SK-N-SH (cell line): ENCODE measurements around the gene PEMT. TPM values are rescaled to one million over a fixed set of nuclear protein-coding genes. Genes with fewer than 3 reads are reported as not detected.

Experiments used
- CTCF ChIA-PET: fragments of 300-600, 350-600 bp; formaldehyde crosslinking; extraction: SDS; loops from one replicate; lab custom pipeline; 2021; lab: Yijun Ruan, JAX
- POLR2A ChIA-PET: fragments of 350-600 bp; sonication (Branson Sonifier 250); formaldehyde crosslinking; extraction: SDS; loops from one replicate; lab custom pipeline; 2020; ENCODE audit warnings: antibody characterized with exemption, inconsistent platforms; lab: Yijun Ruan, JAX
- DNase-seq: peaks from one replicate; pipeline ENCODE4 v3.0.0; 2012
- H2AFZ ChIP-seq: fragments of 200-600 bp; sonication (generic); 2 replicates; pipeline ENCODE4 v1.8.1; 2016; ENCODE audit warnings: antibody characterized with exemption, mild to moderate bottlenecking, low read depth
- H3F3A ChIP-seq: fragments of 200-600 bp; sonication (generic); replicated peaks from 2 replicates; pipeline ENCODE3; 2016; ENCODE audit warnings: antibody characterized with exemption, mild to moderate bottlenecking; ENCODE audit not compliant: insufficient read depth
- H3K27ac ChIP-seq, 2 experiments: fragments of 200-500 bp in 1 of 2; fragments of 200-600 bp in 1 of 2; sonication (Bioruptor generic) in 1 of 2; sonication (generic), shearing (Covaris generic) in 1 of 2; 2 replicates each; pipeline versions ENCODE4 v1.5.1 to v1.6.1; 2014 to 2016; ENCODE audit warnings: low read depth in 2 of 2, inconsistent platforms in 1 of 2, low read length in 1 of 2, mild to moderate bottlenecking in 1 of 2, mixed read lengths in 1 of 2
- H3K27me3 ChIP-seq: fragments of 200-600 bp; sonication (generic), shearing (Covaris generic); 2 replicates; pipeline ENCODE4 v1.6.1; 2016; ENCODE audit warnings: mixed run types; ENCODE audit not compliant: insufficient read depth
- H3K36me3 ChIP-seq, 2 experiments: fragments of 200-500 bp in 1 of 2; fragments of 200-600 bp in 1 of 2; sonication (Bioruptor generic) in 1 of 2; sonication (generic) in 1 of 2; replicated peaks in 1 of 2; 2 replicates each; pipeline versions ENCODE3 to v1.5.1; 2014 to 2016; ENCODE audit warnings: low read length in 1 of 2, mild to moderate bottlenecking in 1 of 2; ENCODE audit not compliant: insufficient read depth in 2 of 2, control insufficient read depth in 1 of 2
- H3K4me1 ChIP-seq, 2 experiments: fragments of 200-500 bp in 1 of 2; fragments of 200-600 bp in 1 of 2; sonication (Bioruptor generic) in 1 of 2; sonication (generic), shearing (Covaris generic) in 1 of 2; 2 replicates each; pipeline versions ENCODE4 v1.5.1 to v1.6.1; 2014 to 2016; ENCODE audit warnings: low read depth in 1 of 2, low read length in 1 of 2, mixed run types in 1 of 2; ENCODE audit not compliant: insufficient read depth in 2 of 2, control insufficient read depth in 1 of 2
- H3K4me2 ChIP-seq: fragments of 200-600 bp; sonication (generic), shearing (Covaris generic); 2 replicates; pipeline ENCODE4 v1.6.1; 2017; ENCODE audit warnings: mixed run types
- H3K4me3 ChIP-seq, 2 experiments: fragments of 200-500 bp in 1 of 2; fragments of 200-600 bp in 1 of 2; sonication (Bioruptor generic) in 1 of 2; sonication (generic), shearing (Covaris generic) in 1 of 2; 2 replicates each; pipeline versions ENCODE4 v1.5.1 to v1.8.1; 2014 to 2016; ENCODE audit warnings: low read depth in 2 of 2, inconsistent platforms in 1 of 2, low read length in 1 of 2, mild to moderate bottlenecking in 1 of 2, mixed read lengths in 1 of 2, moderate library complexity in 1 of 2
- H3K79me2 ChIP-seq: fragments of 200-600 bp; sonication (generic); 2 replicates; pipeline ENCODE4 v1.8.1; 2017; ENCODE audit warnings: mild to moderate bottlenecking; ENCODE audit not compliant: insufficient read depth
- H3K9ac ChIP-seq: fragments of 200-600 bp; sonication (generic); 2 replicates; pipeline ENCODE4 v1.6.1; 2017; ENCODE audit warnings: mixed run types
- H3K9me2 ChIP-seq: fragments of 200-600 bp; sonication (generic); 2 replicates; pipeline ENCODE4 v1.6.1; 2017; ENCODE audit warnings: mixed run types
- H3K9me3 ChIP-seq: fragments of 200-600 bp; sonication (generic); 2 replicates; pipeline ENCODE4 v1.6.1; 2017; ENCODE audit warnings: mixed run types, mild to moderate bottlenecking, moderate library complexity
- H4K20me1 ChIP-seq: fragments of 200-600 bp; sonication (generic); 2 replicates; pipeline ENCODE4 v1.6.1; 2017; ENCODE audit warnings: mild to moderate bottlenecking, mixed run types; ENCODE audit not compliant: insufficient read depth
- ELF1 ChIP-seq: IDR thresholded peaks from 2 replicates; pipeline ENCODE4 v1.4.0; 2012
- EZH2phosphoT487 ChIP-seq: fragments of 200-600 bp; sonication (generic); IDR thresholded peaks from 2 replicates; pipeline ENCODE4 v1.6.1; 2017; ENCODE audit warnings: low read depth, mixed run types, mild to moderate bottlenecking, antibody characterized with exemption, moderate library complexity, borderline replicate concordance
- FOXM1 ChIP-seq: IDR thresholded peaks from 2 replicates; pipeline ENCODE4 v1.4.0; 2012; ENCODE audit warnings: low read depth, mild to moderate bottlenecking
- GATA2 ChIP-seq: sonication (generic); formaldehyde crosslinking; IDR thresholded peaks from 2 replicates; pipeline ENCODE4 v1.5.0; 2020; ENCODE audit warnings: mild to moderate bottlenecking, missing genetic modification reagents
- MAX ChIP-seq: IDR thresholded peaks from 2 replicates; pipeline ENCODE4 v1.4.0; 2012; ENCODE audit warnings: low read depth
- MEF2A ChIP-seq: IDR thresholded peaks from 2 replicates; pipeline ENCODE4 v1.4.0; 2012; ENCODE audit warnings: low read depth, borderline replicate concordance
- MXI1 ChIP-seq: IDR thresholded peaks from 2 replicates; pipeline ENCODE4 v1.6.1; 2012; ENCODE audit warnings: mild to moderate bottlenecking, low read depth, low read length, improper control_type of control experiment
- PBX3 ChIP-seq: IDR thresholded peaks from 2 replicates; pipeline ENCODE4; 2012
- POLR2AphosphoS5 ChIP-seq: IDR thresholded peaks from 2 replicates; pipeline ENCODE4 v1.6.1; 2012; ENCODE audit warnings: low read depth, low read length
- RCOR1 ChIP-seq: fragments of 150-350 bp; IDR thresholded peaks from 2 replicates; pipeline ENCODE4 v1.6.1; 2017; ENCODE audit warnings: antibody characterized with exemption, low read length
- SIN3A ChIP-seq: IDR thresholded peaks from 2 replicates; pipeline ENCODE4 v1.6.1; 2012; ENCODE audit warnings: low read depth, mild to moderate bottlenecking, low read length, moderate library complexity, borderline replicate concordance
- SMC3 ChIP-seq: IDR thresholded peaks from 2 replicates; pipeline ENCODE4 v1.6.1; 2012; ENCODE audit warnings: low read depth, low read length, improper control_type of control experiment
- TCF12 ChIP-seq: IDR thresholded peaks from 2 replicates; pipeline ENCODE4 v1.4.0; 2012
- TEAD4 ChIP-seq: IDR thresholded peaks from 2 replicates; pipeline ENCODE4 v1.4.0; 2012; ENCODE audit warnings: mild to moderate bottlenecking, borderline replicate concordance; ENCODE audit not compliant: insufficient read depth
- USF2 ChIP-seq: fragments of 150-350 bp; IDR thresholded peaks from 2 replicates; pipeline ENCODE4 v1.6.1; 2017; ENCODE audit warnings: antibody characterized with exemption, low read length, low read depth, borderline replicate concordance
- ZBTB33 ChIP-seq: IDR thresholded peaks from 2 replicates; pipeline ENCODE4 v1.4.0; 2012; ENCODE audit warnings: low read depth, borderline replicate concordance
- WGBS: methylation state at CpG from one replicate; pipeline ENCODE4 v1.1.6; 2017; ENCODE audit warnings: low lambda C conversion rate; 5-methylcytosine and 5-hydroxymethylcytosine counted together
- polyA plus RNA-seq, 3 experiments: library from polyadenylated mRNA; depleted of rRNA; stranded (reverse); fragments of >200 nt; gene quantifications; 2 replicates each; pipeline ENCODE4 v1.2.3, GENCODE V29; 2012
- TF ChIP-seq, protein P1 (sequence below): IDR thresholded peaks from 2 replicates; pipeline ENCODE4 v1.4.0; 2012; ENCODE audit warnings: low read depth, borderline replicate concordance

PEMT gene
- polyA plus RNA-seq, 1 of the 3 experiments (the other 2 are of a cell fraction), result 52.8 TPM

GRCh38 chr17:17527956-17528500 lies 63.5 kb downstream of the PEMT start:
- Histone ChIP-seq H4K20me1 (no peaks in the 10 kb centered on the region), H3K36me3 (no peaks in the 10 kb centered on the region), H3K79me2 (no peaks in the 10 kb centered on the region), H3K4me2 (no peak overlapping the region), H2AFZ (no peak overlapping the region), H3K9me3 (no peaks in the 10 kb centered on the region), H3K4me1 (peaks cover 0 to 9% of the 10 kb centered on the region in 2 experiments; a peak in 1 of 4 replicates), H3F3A (peaks cover 5% of the 10 kb centered on the region), H3K9ac (no peak overlapping the region), H3K27ac (no peak overlapping the region), H3K9me2 (no peaks in the 10 kb centered on the region), H3K4me3 (no peak overlapping the region), H3K27me3 (no peaks in the 10 kb centered on the region)
- TF ChIP-seq ELF1, result no peak
- no peak for TF ChIP-seq SMC3
- no peak for TF ChIP-seq RCOR1
- TF ChIP-seq FOXM1, result no peak
- ChIA-PET POLR2A (interaction anchor here (1.2 kb wide), 1 partner anchor 16 kb away, joined by 3 read pairs; no protein-coding TSS in a partner anchor), CTCF (interaction anchor here (1.0 to 3.8 kb wide), 5 partner anchors 12 to 172 kb away, joined by 3 to 16 read pairs (median 4); partner anchors contain the start of gene RASD1)
- no peak for DNase-seq
- 87% methylated on average over 17 of the region's 17 CpGs for WGBS

GRCh38 chr17:17527534-17527933 lies 64.0 kb downstream of the PEMT start:
- Histone ChIP-seq H3K4me2 (no peak overlapping the region), H3K27ac (no peak overlapping the region), H3K36me3 (no peaks in the 10 kb centered on the region), H3K9ac (no peak overlapping the region), H3K4me3 (no peak overlapping the region), H3K79me2 (no peaks in the 10 kb centered on the region), H4K20me1 (no peaks in the 10 kb centered on the region), H3K9me2 (no peaks in the 10 kb centered on the region), H3K9me3 (no peaks in the 10 kb centered on the region), H3K27me3 (no peaks in the 10 kb centered on the region), H3F3A (peaks cover 5% of the 10 kb centered on the region), H3K4me1 (peaks cover 0 to 14% of the 10 kb centered on the region in 2 experiments; a peak in 1 of 4 replicates), H2AFZ (no peak overlapping the region)
- WGBS, result 94% methylated on average over 8 of the region's 11 CpGs
- TF ChIP-seq SIN3A (no peak), MEF2A (no peak), FOXM1 (no peak), POLR2AphosphoS5 (no peak), TEAD4 (no peak), TCF12 (no peak), RCOR1 (no peak), MAX (no peak)
- ChIA-PET POLR2A (interaction anchor here (1.2 kb wide), 1 partner anchor 17 kb away, joined by 3 read pairs; no protein-coding TSS in a partner anchor), CTCF (interaction anchor here (1.0 to 3.8 kb wide), 5 partner anchors 12 to 171 kb away, joined by 3 to 16 read pairs (median 4); partner anchors contain the start of gene RASD1)
- DNase-seq, result no peak

GRCh38 chr17:17526369-17526768 lies 65.1 kb downstream of the PEMT start:
- Histone ChIP-seq H3K79me2 (no peaks in the 10 kb centered on the region), H3K36me3 (no peaks in the 10 kb centered on the region), H3K27ac (no peak overlapping the region), H3K9me2 (no peaks in the 10 kb centered on the region), H3K4me2 (no peak overlapping the region), H3K4me3 (no peak overlapping the region), H3K27me3 (no peaks in the 10 kb centered on the region), H3K9ac (no peak overlapping the region), H3F3A (no peaks in the 10 kb centered on the region), H3K9me3 (no peaks in the 10 kb centered on the region), H4K20me1 (no peaks in the 10 kb centered on the region), H2AFZ (no peak overlapping the region), H3K4me1 (peaks cover 0 to 16% of the 10 kb centered on the region in 2 experiments; a peak in 1 of 4 replicates)
- ChIA-PET CTCF (interaction anchor here (0.9 to 1.5 kb wide), 3 partner anchors 14 to 44 kb away, joined by 3 to 4 read pairs (median 3); no protein-coding TSS in a partner anchor), POLR2A (no interaction called here)
- WGBS, result 83% methylated on average over 14 of the region's 14 CpGs
- DNase-seq, result no peak
- TF ChIP-seq GATA2 (CRISPR knock-in tag) (no peak), MXI1 (no peak), PBX3 (no peak), MEF2A (no peak), RCOR1 (no peak), EZH2phosphoT487 (no peak), ZBTB33 (no peak), USF2 (no peak)
- TF ChIP-seq, protein P1, sequence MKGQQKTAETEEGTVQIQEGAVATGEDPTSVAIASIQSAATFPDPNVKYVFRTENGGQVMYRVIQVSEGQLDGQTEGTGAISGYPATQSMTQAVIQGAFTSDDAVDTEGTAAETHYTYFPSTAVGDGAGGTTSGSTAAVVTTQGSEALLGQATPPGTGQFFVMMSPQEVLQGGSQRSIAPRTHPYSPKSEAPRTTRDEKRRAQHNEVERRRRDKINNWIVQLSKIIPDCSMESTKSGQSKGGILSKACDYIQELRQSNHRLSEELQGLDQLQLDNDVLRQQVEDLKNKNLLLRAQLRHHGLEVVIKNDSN, result no peak
